ENCODE results near the gene PABPC4L.
A peak's percentile ranks its signal among the peaks of the same experiment; 100 is the strongest.

The PABPC4L gene

GRCh38 chr4:134202166-134202956 lies 772 bp upstream of the PABPC4L start:
- DNase-seq (ENCODE audit: low read depth): no peak
- no peak for TF ChIP-seq CTCF (conservative IDR thresholded peaks at IDR 0.05; ENCODE audit: low read depth, low read length)
- H3K4me3 ChIP-seq (ENCODE audit: low read length): peak overlapping the region; percentile 49

DNA sequence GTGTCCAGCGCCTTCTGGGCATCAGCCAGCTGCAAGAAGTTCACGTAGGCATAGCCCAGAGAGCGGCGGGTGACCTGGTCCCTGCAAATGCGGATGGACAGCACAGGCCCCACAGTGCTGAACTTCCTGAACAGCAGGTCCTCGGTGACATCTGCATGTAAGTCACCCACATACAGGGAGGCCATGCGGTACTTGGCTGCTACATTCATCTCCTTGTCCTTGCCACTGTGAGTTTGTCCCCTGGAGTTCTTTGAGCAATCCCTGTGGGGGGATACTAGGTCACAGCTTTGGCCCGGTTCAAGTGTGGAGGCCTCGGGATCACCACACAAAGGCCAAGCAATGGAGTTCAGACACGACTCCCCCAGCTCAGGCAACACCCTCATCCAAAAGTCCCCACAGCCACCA lies 776 bp downstream of the PABPC4L start:
- H3K4me3 ChIP-seq (ENCODE audit: low read length): peak overlapping the region; percentile 49

GRCh38 chr4:134189949-134190348 lies 11.6 kb downstream of the PABPC4L start:
- no peak for DNase-seq (ENCODE audit: low read depth)
- no peak for TF ChIP-seq CTCF (conservative IDR thresholded peaks at IDR 0.05; ENCODE audit: low read depth, low read length)
- no peak overlapping the region for H3K4me3 ChIP-seq (ENCODE audit: low read length)

More for the DNA sequence above, 776 bp downstream of the PABPC4L start:
- no peak for DNase-seq (ENCODE audit: low read depth)
- TF ChIP-seq CTCF (conservative IDR thresholded peaks at IDR 0.05; ENCODE audit: low read depth, low read length): no peak

GRCh38 chr4:134189480-134189879 lies 12.1 kb downstream of the PABPC4L start:
- no peak for TF ChIP-seq CTCF (conservative IDR thresholded peaks at IDR 0.05; ENCODE audit: low read depth, low read length)
- no peak overlapping the region for H3K4me3 ChIP-seq (ENCODE audit: low read length)
- no peak for DNase-seq (ENCODE audit: low read depth)

DNA sequence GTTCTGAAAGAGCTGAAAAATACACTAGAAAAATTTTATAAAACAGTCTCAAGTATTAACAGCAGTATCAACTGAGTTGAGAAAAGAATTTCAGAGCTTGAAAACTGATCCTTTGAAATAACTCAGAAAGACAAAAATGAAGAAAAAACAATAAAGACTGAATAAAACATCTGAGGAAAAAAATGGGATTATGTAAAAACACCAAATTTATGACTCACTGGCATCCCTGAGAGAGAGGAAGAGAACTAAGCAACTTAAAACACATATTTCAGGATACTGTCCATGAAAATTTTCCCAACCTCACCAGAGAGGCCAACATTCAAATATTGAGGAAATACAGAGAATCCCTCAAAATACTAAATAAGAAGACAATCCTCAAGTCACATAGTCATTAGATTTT lies 22.9 kb downstream of the PABPC4L start:
- no peak for TF ChIP-seq CTCF (conservative IDR thresholded peaks at IDR 0.05; ENCODE audit: low read depth, low read length)
- no peak for DNase-seq (ENCODE audit: low read depth)
- H3K4me3 ChIP-seq (ENCODE audit: low read length): no peak overlapping the region

DNA sequence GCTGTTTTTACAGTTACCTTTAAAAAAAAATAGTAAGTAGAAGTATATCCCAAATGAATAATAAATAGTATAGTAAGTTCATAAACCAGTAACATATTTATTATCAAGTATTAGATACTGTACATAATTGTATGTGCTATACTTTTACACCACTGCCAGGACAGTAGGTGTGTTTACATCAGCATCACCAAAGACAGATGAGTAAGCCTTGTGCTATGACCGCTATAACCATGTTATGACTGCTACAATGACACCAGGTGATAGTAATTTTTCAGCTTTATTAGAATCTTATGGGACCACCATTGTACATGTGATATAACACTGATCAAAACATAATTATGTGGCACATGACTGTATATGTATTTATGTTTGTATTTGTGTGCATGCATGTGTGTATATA lies 27.3 kb downstream of the PABPC4L start:
- TF ChIP-seq CTCF (conservative IDR thresholded peaks at IDR 0.05; ENCODE audit: low read depth, low read length): no peak
- no peak for DNase-seq (ENCODE audit: low read depth)
- no peak overlapping the region for H3K4me3 ChIP-seq (ENCODE audit: low read length)

GRCh38 chr4:134160211-134160610 lies 41.4 kb downstream of the PABPC4L start:
- no peak for DNase-seq (ENCODE audit: low read depth)
- TF ChIP-seq CTCF (conservative IDR thresholded peaks at IDR 0.05; ENCODE audit: low read depth, low read length): no peak
- H3K4me3 ChIP-seq (ENCODE audit: low read length): no peak overlapping the region
